SK-N-SH treated with all-trans-retinoic acid at 6 μM for 48 hours (cell line): ENCODE results near the gene CD244.

Experiments
- ARNTL ChIP-seq: fragments of 450-650 bp; formaldehyde crosslinking; IDR thresholded peaks from 2 replicates; pipeline ENCODE4 v1.5.0; 2020; ENCODE audit warnings: low read depth, mild to moderate bottlenecking, moderate library complexity, borderline replicate concordance
- BACH2 ChIP-seq: fragments of 250-450 bp; sonication (Bioruptor Pico); IDR thresholded peaks from 2 replicates; pipeline ENCODE4 v1.9.0; 2021; ENCODE audit warnings: mild to moderate bottlenecking, borderline replicate concordance
- ESRRG ChIP-seq: fragments of 250-450 bp; sonication (Bioruptor Pico); IDR thresholded peaks from 2 replicates; pipeline ENCODE4 v1.6.1; 2021; ENCODE audit warnings: mild to moderate bottlenecking
- GLIS3 ChIP-seq: fragments of 250-450 bp; sonication (Bioruptor Pico); IDR thresholded peaks from 2 replicates; pipeline ENCODE4 v1.5.0; 2020; ENCODE audit warnings: mild to moderate bottlenecking, moderate library complexity
- ZFP3 ChIP-seq: fragments of 250-450 bp; sonication (Bioruptor Pico); IDR thresholded peaks from 2 replicates; pipeline ENCODE4 v1.5.0; 2020; ENCODE audit warnings: mild to moderate bottlenecking, moderate library complexity
- ZNF70 ChIP-seq: fragments of 450-650 bp; formaldehyde crosslinking; IDR thresholded peaks from 2 replicates; pipeline ENCODE4 v1.5.0; 2020; ENCODE audit warnings: mild to moderate bottlenecking, moderate library complexity
- TF ChIP-seq, protein P1 (sequence below): fragments of 250-450 bp; sonication (Bioruptor Pico); IDR thresholded peaks from 2 replicates; pipeline ENCODE4 v1.8.0; 2020; ENCODE audit warnings: mild to moderate bottlenecking, moderate library complexity, borderline replicate concordance

DNA sequence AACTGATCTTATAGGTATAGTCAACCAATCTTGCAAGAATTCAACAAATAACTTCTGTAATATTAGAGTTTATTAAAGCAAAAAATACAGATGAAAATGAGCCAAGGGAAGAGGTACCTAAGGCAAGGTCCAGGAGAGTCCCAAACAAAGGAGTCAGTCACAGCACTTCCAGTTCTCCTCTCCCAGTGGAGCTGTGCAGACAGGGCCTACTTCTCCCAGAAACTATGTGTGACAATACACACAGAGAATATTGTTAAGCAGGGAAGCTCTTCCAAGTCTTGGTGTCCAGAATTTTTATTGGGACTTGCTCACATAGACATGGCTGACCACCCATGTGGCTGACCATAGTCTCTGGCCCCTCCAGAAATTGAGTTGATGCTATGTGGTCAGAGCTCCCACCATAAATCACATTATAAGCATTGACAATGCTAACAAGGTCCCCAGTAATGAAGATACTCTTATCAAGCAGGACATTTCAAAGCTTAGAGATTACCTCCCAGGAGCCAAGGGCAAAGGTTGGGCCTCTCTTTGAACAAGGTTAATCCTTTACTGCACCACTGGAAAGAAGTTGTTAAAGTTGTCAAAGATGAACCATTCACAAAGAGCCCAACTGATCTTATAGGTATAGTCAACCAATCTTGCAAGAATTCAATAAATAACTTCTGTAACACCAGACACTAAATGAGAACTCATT, 3.5 kb upstream of the CD244 start:
- TF ChIP-seq ZFP3 (no peak), ZNF70 (CRISPR knock-in tag) (no peak), ARNTL (CRISPR knock-in tag) (no peak), GLIS3 (CRISPR knock-in tag) (no peak), BACH2 (CRISPR knock-in tag) (no peak), ESRRG (CRISPR knock-in tag) (no peak)
- TF ChIP-seq, protein P1, sequence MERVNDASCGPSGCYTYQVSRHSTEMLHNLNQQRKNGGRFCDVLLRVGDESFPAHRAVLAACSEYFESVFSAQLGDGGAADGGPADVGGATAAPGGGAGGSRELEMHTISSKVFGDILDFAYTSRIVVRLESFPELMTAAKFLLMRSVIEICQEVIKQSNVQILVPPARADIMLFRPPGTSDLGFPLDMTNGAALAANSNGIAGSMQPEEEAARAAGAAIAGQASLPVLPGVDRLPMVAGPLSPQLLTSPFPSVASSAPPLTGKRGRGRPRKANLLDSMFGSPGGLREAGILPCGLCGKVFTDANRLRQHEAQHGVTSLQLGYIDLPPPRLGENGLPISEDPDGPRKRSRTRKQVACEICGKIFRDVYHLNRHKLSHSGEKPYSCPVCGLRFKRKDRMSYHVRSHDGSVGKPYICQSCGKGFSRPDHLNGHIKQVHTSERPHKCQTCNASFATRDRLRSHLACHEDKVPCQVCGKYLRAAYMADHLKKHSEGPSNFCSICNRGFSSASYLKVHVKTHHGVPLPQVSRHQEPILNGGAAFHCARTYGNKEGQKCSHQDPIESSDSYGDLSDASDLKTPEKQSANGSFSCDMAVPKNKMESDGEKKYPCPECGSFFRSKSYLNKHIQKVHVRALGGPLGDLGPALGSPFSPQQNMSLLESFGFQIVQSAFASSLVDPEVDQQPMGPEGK (CRISPR knock-in tag) = no peak
